ENCODE measurements around the gene AP2B1.
"Not testable (repeated sequence)": the region's sequence is repeated elsewhere in the genome, so short reads cannot be mapped to it uniquely, and the experiment has no call there.

The AP2B1 gene

DNA sequence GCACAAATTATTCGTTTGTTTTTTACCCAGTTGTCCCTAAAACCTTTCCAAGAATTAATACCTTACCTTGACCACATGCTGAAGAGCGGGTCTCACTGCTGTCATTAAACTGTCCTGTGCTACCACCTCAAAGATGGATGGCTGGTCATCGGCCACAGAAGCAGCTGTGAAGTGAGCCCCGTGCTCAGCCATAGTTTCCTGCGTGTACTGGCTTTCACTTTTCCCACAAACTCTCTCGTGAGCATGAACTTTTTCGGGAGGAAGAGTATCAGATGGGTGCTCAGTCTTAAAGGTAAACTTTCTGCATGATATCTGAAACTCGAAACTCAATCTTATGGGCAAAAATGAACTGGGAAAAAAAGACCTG is 9.3 kb upstream of the AP2B1 start:
- DNase-seq: no peak

DNA sequence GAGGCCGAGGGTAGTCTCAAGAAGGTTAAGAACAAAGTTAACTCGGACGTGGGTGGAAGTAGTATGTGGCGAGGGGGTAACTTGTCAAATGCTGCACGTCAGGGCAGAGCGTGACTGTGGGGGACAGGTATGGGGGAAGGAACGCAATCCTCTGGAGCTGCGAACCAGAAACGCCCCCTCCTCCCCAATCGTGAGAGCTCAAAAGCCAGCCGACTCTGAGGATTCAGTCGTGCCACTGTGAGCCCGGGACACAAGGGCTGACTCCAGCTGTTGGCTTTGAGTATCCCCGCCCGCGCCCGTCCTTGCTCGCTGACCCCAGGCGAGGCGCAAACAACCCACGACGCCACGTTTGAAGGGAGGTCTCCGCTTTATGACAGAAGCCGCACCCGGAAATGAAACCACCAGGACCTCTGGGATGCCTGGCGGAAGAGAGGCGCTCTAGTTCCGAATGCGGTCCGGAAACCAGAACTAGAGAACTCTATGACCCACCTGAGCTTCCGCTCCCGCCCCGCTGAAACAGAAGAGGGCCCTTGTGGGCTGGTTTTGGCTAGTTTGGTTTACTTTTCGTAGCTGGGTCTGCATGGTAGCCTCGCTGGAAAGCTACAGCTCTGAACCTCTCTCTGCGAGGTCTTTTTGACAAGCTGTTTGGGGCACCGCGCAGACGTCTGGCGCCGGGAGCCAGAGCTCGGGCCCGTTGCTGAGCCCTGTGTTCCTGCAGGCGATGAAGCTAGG is 8.8 kb upstream of the AP2B1 start, which contains the start of gene PEX12:
PEX12 (minus strand) TSS at position 375 of the 732 bp plus-strand sequence. CDS start 550 bp downstream, outside the sequence.
- peak; percentile 76 for DNase-seq

DNA sequence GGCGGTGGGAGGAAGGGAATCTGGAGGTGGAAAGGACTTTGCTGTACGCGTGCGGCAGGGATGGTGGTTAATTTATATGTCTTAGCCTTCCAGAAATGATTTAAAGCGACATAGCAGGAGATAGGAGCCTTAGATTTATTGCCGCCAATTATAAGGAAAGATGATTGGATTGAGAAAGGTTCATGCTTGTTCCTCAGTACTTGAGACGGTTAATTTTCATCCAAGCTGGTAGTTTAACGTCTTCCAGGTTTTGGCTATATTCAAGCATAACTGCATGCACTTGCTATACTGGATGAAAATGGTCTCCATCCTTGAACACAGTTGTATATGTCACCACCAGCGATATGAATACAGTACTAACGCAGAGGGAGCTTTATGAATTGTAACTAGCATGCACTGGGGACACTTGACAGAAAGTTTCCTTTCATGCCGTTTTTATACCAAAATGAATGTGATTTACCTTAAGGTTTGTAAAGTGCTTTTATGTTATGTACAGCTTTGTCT is 8.1 kb upstream of the AP2B1 start:
- DNase-seq: no peak

DNA sequence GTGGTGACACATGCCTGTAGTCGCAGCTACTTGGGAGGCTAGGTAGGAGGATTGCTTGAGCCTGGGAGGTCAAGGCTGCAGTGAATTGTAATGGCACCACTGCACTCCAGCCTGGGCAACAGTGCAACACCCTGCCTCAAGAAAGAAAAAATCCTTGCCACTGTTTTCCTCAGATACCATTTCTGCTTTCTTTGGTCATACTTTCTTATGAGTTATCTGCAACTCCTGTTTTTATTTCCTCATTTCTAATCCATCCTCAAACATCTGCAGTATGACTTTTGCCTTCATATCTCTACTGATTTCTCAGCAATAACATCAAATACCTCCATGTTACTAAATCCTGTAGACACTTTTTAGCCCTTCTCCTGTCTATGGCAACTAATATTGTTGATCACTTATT is 3.1 kb upstream of the AP2B1 start:
- peak; percentile 49 for DNase-seq

DNA sequence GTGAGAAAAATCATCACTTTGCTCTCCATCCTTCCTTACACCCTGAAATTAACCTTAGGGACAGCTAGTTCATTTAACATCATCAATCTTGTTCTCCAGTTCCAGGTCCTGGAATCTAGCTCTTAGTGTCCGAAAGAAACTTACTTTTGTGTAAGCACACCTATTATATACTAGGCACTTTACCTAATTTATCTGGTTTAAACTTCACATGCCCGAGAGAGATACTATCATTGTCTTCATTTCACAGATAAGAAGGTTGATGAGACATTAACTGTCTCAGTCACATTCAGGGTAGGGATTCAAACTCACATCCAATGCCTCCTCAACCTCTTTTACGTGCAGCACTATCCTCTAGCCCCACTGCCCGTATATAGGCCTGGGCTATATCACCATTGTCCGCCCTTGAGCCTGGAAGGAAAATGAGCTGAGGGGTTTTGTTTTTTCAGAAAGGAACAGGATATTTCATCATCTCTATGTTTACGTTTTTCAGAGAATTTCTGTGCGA is 501 bp upstream of the AP2B1 start:
- no peak for DNase-seq

DNA sequence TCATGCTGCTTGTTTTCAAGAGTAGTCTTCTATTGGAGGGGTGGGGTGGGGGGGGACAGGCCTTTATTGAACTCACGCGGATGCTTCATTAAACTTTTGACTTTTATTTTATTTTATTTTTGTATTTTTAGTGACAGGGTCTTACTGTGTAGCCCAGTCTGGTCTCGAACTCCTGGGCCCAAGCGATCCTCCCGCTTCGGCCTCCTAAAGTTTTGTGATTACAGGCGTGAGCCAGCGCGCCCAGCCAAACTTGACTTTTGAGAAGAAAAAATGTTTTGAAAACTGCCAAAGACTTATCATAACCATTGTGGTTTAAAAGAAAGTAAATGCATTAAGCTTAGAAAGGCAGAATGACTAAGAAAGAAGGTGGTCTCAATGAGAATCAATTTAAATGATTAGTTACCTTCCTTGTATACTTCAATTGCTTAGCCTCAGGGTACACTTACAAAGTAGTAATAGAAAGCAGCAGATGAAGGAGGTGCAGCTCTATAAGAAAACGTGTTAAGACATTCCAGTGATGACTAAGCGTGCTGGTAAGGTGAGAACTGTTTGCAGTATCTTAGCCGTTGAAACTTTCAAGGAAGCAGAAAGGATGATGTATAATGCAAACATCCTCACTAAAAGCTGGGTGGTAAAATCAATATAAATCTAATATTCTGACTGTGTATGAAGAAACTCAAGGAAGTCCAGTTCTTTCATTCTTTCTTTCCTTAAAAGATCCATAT is 1.2 kb downstream of the AP2B1 start:
- DNase-seq: no peak

DNA sequence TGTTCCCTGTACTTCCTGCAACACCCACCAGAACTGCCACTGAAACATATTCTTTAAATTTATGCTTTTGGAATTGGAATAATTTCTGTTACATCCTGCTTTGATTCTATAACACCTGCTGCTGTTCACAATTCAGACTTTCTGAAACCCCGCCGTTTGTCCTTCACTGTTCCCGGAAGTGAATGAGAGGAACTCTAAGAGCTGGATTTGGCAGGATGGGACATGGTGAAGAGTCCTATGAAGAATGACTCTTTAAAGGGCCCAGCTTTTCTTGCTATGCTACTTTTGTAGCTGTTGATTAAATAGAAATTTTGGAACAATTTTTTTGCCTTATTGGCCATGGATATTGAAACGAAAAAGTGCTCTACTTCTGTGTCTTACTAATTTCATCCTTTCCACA is 8.9 kb downstream of the AP2B1 start:
- no peak for DNase-seq

DNA sequence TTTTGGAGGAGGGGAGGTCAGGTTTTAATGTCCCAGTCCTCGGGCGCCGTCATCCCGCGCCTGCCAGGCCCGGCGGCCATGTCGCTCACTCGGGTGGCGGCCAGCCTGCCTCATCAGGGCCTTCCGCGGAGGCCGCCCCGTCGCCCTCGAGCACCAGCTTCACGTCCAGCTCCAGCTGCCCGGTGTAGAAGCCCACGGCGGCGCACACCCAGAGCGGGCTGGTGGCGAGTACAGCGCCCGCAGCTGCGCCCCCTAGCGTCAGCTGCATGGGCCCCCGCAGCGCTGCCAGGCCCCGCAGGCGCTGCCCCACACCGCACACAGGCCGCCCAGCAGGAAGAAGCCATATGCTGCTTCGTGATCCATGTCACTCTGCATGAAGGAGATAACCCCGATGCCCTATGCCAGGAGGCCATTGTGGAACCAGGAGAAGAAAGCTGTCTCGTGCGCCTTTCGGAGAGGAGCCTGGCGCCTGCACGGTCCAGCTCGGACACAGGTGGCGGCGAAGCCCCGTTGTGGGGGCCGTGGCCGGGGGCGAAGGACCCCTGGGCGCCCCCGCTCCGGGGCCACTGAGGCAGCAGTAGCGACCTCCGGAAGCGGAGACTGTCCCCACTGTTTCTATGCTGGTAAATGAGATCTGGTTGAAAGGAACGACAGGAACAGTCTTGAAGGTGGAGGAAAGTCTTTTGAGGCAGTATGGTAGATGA is 9.6 kb downstream of the AP2B1 start:
- DNase-seq: no peak

DNA sequence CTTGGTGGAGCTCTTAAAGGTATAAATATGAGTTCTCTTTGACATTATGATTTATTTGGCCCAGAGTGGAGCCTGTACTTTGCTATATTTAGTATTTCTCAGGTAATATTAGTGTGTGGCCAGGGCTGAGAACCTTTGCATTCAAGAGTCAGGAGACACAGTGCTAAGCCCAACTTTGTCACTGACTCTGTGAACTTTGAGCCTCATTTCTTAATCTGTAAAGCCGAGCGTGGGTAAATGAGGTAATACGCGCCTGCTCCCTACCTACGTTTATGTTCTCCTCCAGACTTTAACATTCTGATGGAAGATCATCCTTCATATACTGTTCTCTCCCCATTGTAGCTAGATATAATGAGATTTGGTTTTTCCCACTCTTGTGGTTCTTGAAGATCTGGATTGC is 10.5 kb downstream of the AP2B1 start:
- no peak for DNase-seq

DNA sequence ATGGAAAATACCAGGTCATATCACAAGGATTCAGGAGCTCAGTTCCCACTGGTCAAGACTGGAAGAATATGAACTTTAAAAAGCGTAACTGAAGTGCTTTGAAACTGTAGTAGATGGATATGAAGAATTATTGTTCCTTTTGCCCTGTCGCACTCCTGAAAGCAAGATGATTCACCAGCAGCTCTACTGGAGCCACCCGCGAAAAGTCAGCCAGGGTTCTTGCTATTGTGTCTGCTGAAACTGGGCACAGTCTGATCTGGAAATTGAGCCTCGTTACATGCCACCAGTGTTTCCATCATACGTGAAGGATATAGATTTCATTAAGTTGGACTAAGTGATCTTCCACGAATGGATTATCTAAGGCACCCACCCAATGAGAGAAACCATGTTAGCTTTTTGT is 16.6 kb downstream of the AP2B1 start:
- DNase-seq: no peak

DNA sequence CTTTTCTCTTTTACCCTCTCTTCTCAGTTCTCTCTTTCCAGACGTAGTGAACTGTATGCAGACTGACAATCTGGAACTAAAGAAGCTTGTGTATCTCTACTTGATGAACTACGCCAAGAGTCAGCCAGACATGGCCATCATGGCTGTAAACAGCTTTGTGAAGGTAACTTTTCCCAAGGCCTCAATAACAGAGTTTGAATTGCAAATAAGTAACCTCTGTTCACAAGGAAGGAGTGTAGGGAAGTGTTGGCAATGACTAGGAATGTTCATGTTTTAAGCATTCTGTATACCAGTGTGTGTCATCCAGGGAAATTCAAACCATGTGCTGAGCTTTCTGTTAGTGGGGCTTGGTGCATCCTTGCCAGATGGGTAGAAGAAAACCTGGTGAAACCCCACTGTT is 18.6 kb downstream of the AP2B1 start:
- no peak for DNase-seq

DNA sequence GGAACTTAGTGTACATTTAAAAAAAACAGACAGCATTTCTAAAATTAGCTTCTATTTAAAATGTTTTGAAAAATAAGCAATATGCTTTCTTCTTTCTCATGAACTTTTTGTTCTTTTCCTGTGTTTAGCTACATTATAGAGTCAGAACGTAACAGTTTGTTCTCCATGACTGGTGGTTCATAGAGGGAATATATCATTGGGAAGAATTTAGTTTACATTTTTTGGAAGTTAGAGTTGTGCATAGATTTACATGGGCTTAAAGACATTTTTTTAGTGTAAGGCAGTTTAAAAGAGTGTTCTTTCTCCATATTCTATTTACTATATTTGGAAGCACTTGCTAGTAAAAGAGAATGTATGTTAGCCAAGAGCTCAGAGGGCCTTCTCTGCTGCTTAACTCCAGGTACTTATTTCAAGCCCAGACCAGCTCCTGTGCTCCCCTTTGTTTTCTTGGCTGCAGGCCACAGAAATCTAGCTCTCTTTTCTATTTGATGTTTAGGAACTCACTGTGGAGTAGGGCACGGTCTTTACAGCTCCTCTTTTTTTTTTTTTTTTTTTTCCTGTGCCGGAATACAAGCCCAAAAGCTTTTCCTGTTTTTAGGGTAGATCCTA is 20.2 kb downstream of the AP2B1 start:
- no peak for DNase-seq

DNA sequence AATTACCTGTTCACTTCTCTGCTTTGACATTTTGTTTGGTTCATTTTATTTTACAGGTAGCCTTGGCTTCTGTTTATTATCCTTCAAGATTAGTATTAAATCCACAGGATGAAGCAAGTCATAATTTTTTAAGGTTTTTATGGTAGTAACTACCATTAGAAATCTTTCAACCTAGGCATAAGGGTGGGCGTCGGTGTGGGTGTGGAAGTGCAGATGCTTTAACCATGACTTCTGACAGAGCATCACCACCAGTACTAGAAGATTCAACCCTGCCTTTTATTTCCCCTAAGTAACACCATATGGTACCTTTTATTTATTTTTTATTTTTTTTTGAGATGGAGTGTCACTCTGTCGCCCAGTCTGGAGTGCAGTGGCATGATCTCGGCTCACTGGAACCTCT is 22.7 kb downstream of the AP2B1 start:
- DNase-seq: no peak

DNA sequence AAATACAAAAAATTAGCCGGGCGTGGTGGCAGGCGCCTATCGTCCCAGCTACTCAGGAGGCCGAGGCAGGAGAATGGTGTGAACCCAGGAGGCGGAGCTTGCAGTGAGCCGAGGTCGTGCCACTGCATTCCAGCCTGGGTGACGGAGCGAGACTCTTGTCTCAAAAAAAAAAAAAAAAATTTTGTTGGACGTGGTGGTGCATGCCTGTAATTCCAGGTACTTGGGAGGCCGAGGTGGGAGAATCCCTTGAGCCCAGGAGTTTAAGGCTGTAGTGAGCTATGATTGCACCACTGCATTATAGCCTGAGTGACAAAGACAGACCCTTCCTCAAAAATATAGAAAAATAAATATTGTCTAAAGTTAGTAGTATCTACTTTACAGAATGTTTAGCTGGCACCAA is 23.6 kb downstream of the AP2B1 start:
- DNase-seq: not testable (repeated sequence)

DNA sequence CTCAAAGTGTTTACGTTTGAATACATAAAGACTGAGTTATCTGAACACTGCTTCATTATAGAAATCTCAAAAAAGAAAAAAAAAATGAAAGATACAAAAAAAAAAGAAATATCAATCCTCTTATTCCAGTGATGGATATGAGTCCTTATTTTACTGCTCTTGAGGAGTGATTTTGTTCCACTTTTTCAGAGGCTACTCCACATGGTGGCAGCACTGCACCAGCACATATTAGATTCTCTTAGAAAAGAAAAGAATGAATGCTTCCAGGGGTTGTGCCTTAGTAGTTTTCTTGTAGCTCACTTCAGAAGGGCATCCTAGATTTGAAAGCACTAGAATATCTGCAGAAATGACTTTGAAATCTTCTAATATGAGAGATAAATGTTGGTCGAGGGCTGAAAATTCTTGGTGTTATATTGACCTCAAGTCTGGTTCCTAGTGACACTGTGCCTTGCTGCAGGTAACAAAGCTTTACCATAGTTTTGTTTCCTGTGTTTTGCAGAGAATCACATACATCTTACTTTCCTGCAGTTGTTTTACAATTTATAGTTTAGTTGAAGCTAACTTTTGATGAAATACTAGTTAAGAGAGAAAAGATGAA is 25.9 kb downstream of the AP2B1 start:
- peak; percentile 38 for DNase-seq

DNA sequence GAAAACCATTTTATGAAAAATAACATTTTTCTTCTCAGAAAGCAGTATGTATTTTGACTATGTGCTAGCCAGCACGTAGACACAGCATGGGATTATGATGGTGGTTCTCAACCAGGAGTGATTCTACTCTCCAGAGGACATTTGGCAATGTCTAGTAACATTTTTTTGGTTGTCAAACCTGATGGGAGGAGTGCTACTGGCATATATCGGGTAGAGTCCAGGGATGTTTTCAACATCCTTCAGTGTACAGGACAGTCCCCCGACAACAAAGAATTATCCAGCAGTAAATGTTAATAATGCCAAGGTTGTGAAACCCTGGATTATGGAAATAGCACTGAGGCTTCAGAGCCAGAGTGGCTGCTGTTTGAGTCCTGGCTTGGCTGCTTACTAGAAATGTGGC is 27.7 kb downstream of the AP2B1 start:
- no peak for DNase-seq

DNA sequence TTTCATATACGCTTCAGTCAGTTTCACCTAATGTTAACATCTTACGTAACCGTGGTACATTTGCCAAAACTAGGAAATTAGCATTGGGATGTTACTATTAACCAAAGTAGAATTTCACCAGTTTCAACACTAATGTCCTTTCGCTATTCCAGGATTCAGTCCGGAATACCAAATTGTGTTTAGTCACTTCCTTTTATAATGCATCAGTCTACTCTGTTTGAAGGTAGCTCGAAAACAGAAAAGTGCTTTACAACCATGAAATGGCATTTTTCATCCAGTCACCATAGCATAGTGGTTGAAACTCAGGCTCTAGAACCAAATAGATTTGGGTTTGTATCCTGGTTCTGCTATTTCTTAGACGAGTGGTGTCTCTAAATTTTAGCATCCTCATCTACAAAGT is 29.4 kb downstream of the AP2B1 start:
- DNase-seq: no peak

DNA sequence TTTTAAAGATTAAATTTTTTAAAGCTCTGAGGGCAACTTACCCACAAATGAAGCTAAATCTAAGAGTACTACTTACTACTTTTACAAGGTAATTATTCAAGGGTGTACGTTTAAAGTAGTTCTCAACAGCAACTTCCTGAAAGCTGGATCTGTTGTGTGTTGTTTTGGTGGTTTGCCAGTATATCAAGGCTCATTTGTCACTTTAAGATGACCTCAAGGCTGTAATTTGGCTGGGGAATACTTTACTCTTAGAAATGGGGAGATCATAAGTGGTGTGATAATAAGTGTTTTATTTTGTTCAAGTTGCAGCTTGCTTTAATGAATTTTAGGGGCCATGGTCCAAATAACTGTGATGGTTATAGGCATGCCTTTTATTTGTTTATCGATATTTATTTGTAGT is 30.4 kb downstream of the AP2B1 start:
- no peak for DNase-seq

DNA sequence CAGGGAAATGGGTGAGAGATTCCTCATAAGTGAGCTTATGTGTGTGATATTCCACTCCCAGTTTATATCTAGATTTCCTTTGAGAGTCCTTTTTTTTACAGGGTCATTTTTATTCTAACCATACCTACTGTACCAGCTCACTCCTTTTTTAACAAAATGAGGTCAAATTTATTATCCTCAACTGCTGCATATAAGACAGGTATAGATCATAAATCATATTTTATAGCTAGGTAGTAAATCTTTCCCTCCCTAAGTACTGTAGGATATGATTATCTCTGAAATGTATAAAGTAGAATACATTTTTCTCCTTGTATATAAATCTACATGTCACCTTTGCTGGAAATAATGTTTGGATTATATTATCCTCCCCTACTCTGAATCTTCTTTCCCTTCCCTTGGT is 31.5 kb downstream of the AP2B1 start:
- no peak for DNase-seq

DNA sequence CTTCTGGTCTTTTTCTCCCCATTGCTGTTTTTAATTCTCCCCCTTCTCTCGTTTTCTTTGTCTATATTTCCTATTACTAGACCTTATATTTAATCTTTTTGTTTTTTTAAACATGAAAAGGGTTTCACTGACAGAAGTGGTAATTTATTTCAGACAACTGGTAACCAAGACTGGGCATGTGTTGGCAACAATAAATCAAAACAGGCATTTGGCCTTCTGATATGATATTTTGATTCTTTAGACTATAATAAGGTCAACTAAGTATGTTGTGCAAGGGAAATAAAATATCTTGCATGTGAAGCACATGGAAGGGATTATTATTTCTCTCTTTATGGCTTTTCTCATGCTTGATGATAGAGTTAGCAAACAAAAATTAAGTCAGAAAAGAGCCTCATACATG is 34.6 kb downstream of the AP2B1 start:
- no peak for DNase-seq

DNA sequence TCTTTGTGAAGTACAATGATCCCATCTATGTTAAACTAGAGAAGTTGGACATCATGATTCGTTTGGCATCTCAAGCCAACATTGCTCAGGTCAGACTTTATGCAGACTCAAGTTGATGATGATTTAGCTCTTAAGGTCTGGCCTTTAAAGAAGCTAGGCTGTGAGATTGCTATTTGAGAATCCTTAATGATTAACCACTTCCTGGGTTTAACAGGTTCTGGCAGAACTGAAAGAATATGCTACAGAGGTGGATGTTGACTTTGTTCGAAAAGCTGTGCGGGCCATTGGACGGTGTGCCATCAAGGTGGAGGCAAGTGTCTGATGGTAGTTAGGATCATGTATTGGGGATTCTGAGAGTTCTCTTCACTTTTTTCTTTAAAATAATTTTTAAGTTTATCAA is 40.3 kb downstream of the AP2B1 start:
- DNase-seq: no peak

DNA sequence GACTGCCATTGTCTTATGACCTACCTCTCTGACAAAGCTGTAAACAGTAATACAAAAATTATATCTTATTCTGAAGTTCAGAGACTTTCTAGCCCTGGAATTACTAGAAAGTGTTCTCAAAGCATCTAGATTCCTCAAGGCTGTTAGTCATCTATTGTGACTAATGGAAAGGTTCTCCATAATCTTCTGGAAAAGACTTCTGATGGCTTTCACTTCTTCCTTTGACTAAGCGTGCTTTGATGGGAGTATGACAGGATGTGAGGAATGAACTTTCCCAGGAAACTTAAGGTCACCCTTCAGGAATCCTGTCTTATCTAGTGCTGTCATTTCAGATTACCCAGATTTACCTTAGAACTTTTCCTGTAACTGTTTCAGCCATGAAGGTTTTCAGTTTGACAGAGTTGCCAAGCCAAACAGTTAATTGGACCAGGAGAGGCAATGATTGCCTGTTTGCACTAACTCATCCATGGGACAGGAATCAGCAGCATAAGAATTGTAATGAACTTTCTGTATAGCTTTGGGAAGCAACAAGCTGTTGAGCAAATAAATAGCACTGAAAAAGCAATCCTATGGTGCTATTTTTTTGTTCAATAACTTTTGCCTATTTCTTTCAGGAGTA is 43.5 kb downstream of the AP2B1 start:
- peak; percentile 36 for DNase-seq

All from suppressor macrophage treated with lipopolysaccharide for 4 hours (primary cell).